ENCODE measurements around the gene BRSK2. TPM values are rescaled to one million over a fixed set of nuclear protein-coding genes. Genes with fewer than 3 reads are reported as not detected.

BRSK2 gene
- total RNA-seq, 4 donors from 2014 or later = 0.24 to 0.81 TPM; not detected in 2

DNA sequence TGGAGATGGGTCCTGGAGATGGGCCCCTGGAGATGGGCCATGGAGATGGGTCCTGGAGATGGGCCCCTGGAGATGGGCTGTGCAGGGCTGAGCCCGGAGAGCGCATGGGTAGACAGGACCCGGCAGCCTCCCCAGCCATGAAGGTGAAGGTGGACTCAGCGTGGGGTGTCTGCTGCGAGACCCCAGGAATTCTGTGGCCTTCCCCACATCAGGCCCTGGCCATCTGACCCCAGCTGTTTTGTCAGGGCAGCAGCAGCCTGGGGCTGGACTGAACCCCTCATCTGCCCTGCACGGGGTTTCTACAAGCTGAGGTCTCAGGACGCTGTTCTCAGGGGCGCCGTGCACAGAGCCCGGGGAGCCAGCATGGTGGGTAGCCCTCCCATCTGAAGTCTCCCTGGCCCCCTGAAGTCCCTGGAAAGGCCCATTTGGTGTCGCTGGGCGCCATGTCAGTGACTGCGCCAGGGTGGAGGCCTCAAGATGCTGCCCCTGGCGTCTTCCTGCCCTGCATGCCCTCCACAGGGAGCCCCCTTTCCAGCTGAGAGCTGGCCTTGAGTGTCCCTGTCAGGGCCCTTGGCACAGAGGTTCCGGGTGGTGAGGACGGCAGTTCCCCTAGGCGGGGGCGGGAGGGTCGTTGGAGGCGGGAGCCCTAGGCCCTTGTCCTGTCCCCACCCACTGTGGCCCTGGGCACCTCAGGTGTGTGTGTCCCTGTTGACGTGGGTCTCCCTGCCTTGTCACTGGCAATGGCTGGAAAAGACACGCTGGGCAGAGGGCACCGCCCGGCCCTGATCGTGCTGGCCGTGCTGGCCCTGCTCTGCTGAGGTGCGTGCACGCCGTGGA lies 5.4 kb downstream of the BRSK2 start:
- H3K36me3 ChIP-seq = no peaks in the 10 kb centered on the region
- no peak overlapping the region for H3K4me3 ChIP-seq
- ATAC-seq (no peak), DNase-seq (no peak)
- TF ChIP-seq, protein P1, sequence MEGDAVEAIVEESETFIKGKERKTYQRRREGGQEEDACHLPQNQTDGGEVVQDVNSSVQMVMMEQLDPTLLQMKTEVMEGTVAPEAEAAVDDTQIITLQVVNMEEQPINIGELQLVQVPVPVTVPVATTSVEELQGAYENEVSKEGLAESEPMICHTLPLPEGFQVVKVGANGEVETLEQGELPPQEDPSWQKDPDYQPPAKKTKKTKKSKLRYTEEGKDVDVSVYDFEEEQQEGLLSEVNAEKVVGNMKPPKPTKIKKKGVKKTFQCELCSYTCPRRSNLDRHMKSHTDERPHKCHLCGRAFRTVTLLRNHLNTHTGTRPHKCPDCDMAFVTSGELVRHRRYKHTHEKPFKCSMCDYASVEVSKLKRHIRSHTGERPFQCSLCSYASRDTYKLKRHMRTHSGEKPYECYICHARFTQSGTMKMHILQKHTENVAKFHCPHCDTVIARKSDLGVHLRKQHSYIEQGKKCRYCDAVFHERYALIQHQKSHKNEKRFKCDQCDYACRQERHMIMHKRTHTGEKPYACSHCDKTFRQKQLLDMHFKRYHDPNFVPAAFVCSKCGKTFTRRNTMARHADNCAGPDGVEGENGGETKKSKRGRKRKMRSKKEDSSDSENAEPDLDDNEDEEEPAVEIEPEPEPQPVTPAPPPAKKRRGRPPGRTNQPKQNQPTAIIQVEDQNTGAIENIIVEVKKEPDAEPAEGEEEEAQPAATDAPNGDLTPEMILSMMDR (IDR thresholded peaks at IDR 0.05 in 4 of 5, conservative IDR thresholded peaks at IDR 0.05 in 1 of 5) = no peak
- no peak for TF ChIP-seq POLR2A (IDR thresholded peaks at IDR 0.05)
- intact Hi-C loops (cut with DNase I; ENCODE audit: low total_unique reads) = no loop called here
- in situ Hi-C loops (cut with MboI; ENCODE audit: low sequenced_read_pairs in 4 of 4) = no loop called here
- no peaks in the 10 kb centered on the region for H3K9me3 ChIP-seq
- H3K27ac ChIP-seq = no peak overlapping the region
- H3K27me3 ChIP-seq = peaks cover 31 to 43% (median 32%) of the 10 kb centered on the region in 3 donors
- no peaks in the 10 kb centered on the region for H3K4me1 ChIP-seq

DNA sequence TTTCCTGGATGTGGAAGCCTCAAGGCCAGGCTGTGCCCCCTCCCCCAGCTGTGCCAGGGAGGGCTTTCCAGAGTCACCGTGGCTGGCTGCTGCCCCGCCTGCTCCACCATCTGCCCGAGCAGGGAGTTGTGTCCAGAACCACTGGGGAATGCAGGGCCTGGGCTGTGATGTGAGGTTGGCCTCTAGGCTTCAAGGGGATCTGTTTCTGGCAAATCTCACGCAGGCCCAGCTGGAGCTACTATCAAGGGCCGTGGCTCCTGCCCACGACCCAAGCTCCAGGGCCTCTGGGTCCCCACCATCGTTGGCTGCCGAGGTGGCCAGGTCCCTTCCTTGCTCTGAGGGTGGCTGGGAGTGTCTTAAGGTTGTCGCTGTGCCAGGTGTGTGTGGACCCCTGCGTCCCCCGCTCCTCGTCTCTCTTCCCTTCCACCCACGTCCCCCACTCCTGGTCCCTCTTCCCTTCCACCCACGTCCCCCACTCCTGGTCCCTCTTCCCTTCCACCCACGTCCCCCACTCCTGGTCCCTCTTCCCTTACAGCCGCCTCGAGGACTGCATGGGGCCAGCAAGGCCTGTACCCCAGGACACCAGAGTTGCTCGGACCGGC lies 6.1 kb downstream of the BRSK2 start:
- DNase-seq (no peak), ATAC-seq (no peak)
- TF ChIP-seq, protein P1 (IDR thresholded peaks at IDR 0.05 in 4 of 5, conservative IDR thresholded peaks at IDR 0.05 in 1 of 5) = no peak
- no peak for TF ChIP-seq POLR2A (IDR thresholded peaks at IDR 0.05)
- intact Hi-C loops (cut with DNase I; ENCODE audit: low total_unique reads) = no loop called here
- Histone ChIP-seq H3K4me1 (no peaks in the 10 kb centered on the region), H3K36me3 (no peaks in the 10 kb centered on the region), H3K4me3 (no peak overlapping the region), H3K9me3 (no peaks in the 10 kb centered on the region), H3K27me3 (peaks cover 28 to 40% (median 30%) of the 10 kb centered on the region in 3 donors), H3K27ac (no peak overlapping the region)
- in situ Hi-C loops (cut with MboI; ENCODE audit: low sequenced_read_pairs in 4 of 4) = no loop called here

DNA sequence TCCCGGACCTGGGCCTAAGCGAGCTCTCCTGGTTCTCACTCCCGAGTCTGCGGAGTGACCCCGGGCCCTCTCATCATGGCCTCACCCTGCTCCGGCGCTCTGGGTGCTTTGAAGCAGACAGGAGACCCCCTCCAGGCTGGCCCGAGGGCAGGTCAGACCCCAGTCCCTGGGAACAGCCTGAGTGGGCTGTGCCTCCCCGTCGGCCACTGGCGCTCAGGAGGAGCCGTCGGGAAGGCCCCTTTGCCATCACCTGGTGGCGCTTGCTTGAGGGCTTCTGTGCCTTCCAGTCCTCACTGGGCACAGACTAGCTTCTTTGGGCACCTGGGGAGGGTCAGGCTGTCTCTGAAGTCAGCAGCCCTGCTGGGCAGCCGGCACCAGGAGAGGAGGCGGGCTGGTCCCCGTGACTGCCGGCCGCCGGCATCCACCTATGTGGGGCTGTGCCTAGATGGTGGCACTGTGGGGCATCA lies 6.7 kb downstream of the BRSK2 start:
- Histone ChIP-seq H3K9me3 (no peaks in the 10 kb centered on the region), H3K4me1 (no peaks in the 10 kb centered on the region), H3K4me3 (no peak overlapping the region), H3K27ac (no peak overlapping the region), H3K27me3 (peaks cover 23 to 35% (median 26%) of the 10 kb centered on the region in 3 donors), H3K36me3 (no peaks in the 10 kb centered on the region)
- in situ Hi-C loops (cut with MboI; ENCODE audit: low sequenced_read_pairs in 4 of 4) (no loop called here), intact Hi-C loops (cut with DNase I; ENCODE audit: low total_unique reads) (no loop called here)
- no peak for ATAC-seq
- no peak for TF ChIP-seq POLR2A (IDR thresholded peaks at IDR 0.05)
- TF ChIP-seq, protein P1 (IDR thresholded peaks at IDR 0.05 in 4 of 5, conservative IDR thresholded peaks at IDR 0.05 in 1 of 5) = no peak
- no peak for DNase-seq

DNA sequence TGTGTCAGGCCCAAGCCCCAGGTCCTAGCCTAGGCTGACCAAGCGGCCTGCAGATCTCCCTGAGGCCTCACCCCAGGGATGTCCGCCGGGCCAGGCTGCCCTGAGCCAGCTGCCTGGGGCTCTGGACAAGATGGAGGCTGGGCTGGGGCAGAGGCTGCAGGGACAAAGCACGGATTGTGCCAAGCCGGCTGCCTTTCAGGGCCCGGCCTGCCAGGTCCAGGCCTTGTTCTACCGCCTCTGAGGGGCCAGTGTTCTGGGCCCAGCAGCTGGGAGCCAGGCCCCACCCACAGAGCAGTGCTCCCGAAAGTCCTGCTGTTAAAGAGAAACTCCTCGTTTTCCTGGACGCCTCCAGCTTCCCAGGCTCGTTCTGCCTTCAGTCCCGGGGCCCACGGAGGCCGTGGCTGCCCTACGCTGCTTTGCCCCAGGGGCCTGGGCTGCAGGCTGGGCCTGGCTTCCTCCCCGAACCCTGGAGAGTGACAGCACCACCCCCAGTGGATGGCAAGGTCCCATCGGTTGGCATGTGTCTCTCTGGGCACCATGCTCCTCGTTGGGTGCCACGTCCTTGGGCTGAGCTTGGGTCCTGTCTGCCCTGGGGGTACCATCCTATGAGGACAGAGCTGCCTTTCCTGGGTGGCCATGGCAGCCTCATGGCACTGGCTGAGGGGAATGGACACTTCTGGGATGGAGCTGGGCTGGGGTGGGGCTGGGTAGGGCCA lies 7.6 kb downstream of the BRSK2 start:
- DNase-seq (no peak), ATAC-seq (no peak)
- Histone ChIP-seq H3K36me3 (no peaks in the 10 kb centered on the region), H3K27ac (no peak overlapping the region), H3K4me3 (no peak overlapping the region), H3K27me3 (peaks cover 15 to 26% (median 18%) of the 10 kb centered on the region in 3 donors), H3K9me3 (no peaks in the 10 kb centered on the region), H3K4me1 (no peaks in the 10 kb centered on the region)
- intact Hi-C loops (cut with DNase I; ENCODE audit: low total_unique reads) = no loop called here
- TF ChIP-seq POLR2A (IDR thresholded peaks at IDR 0.05) = no peak
- TF ChIP-seq, protein P1 (IDR thresholded peaks at IDR 0.05 in 4 of 5, conservative IDR thresholded peaks at IDR 0.05 in 1 of 5) = no peak
- in situ Hi-C loops (cut with MboI; ENCODE audit: low sequenced_read_pairs in 4 of 4) = no loop called here
